NCI-H345 (cell line): ENCODE measurements around the gene GCNT3.
A peak's percentile ranks its signal among the peaks of the same experiment; 100 is the strongest.

Experiments
- DNase-seq: peaks from one replicate; lab custom pipeline; 2025; lab: John Stamatoyannopoulos, UW

Gene GCNT3

DNA sequence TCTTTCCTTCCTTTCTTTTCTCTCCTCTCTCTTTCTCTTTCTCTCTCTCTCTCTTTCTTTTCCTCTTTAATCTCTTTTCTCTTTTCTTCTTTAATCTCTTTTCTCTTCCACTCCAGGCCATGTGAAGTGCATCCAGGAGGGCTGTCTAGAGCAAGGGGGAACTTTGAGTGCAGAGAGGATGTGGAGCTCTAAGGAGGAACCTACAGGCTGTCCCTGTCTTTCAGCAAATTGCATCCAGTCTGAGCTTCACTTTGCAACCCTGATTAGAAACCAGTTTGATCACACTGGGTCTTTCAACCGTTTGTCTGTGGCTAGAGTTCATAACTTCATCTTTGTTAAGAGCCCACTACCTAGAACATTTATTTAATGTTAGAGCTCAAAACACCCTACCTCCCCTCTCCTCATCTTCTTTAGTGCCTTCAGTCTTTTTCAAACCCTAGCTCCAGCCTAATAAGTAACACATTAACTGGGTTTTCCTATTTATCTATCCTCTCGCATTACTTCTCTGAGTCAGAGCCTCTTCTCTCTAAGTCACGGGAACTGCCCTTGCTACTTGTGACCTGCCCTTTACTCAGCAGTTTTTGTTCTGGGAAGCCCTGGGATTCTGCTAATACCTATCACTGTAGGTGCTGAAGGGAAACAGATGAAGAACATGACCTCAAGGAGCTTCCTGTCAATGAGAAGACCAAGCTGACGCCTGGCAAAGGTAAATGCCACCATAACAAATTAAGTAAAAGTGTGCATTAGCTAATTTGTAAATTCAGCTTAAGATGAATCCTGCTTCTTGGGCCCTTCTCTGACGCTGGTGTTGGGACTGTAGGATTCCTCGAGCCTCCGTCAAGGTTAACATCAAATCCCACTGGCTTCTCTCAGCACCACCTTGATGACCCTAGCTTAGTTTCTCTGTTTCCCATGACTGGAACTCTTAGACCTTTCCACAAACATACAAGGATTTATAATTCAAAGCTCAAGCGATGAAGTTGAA is at the start of gene GCNT3:
TSS of gene GCNT3 (plus strand) at position 508 of the 985 bp plus-strand sequence. CDS start 6,456 bp downstream, outside the sequence.
- no peak for DNase-seq

GRCh38 chr15:59562448-59563186 is 49.0 kb upstream of the GCNT3 start:
- no peak for DNase-seq

DNA sequence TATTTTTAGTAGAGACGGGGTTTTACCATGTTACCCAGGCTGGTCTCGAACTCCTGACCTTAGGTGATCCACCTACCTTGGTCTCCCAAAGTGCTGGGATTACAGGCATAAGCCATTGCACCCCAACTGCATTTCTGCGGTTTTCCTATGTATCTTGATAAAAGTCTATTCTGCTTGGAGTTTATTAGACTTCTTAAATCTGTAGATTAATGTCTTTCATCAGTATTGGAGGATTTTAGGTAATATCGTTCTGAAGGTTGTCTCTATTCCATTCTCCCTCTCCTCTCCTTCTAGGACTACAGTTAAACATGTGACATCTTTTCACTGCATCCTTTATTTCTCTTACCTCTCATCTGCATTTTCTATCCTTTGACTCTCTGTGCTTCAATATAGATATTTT is 46.3 kb upstream of the GCNT3 start:
- no peak for DNase-seq

DNA sequence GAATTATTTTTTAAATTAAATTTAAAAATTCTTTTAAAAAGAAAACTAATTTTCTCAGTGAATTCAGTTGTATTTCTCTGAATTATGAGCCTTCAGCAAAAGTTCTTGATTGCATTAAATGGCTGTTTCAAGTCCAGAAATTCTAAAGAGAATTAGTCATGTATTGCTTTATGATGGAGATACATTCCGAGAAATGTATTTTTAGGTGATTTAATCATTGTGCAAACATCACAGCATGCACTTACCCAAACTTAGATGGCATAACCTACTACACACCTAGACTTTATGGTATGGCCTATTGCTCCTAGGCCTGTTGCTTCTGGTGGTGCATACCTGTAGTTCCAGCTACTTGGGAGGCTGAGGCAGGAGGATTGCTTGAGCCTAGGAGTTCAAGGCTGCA is 44.3 kb upstream of the GCNT3 start:
- no peak for DNase-seq

- no peak for DNase-seq
Observed at GRCh38 chr15:59569477-59569876, 42.1 kb upstream of the GCNT3 start.

GRCh38 chr15:59570315-59570714 is 41.3 kb upstream of the GCNT3 start:
- no peak for DNase-seq

DNA sequence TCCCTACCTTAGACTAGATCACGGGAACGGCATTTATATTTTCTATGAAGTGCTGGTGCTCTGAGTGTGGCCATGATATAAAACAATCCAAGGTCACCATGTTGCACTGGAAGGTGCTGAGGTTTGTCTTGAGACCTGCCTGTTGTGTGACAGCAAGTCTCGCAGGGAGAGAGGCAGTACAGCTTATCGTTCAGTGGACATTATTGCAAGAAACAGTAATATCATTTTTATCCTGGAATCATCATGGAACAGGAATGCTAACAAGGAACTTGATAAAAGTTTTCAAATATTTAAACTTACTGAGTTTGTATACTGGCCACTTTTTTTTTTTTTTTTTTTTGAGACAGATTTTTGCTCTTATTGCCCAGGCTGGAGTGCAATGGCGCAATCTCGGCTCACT is 40.0 kb upstream of the GCNT3 start:
- DNase-seq: no peak

DNA sequence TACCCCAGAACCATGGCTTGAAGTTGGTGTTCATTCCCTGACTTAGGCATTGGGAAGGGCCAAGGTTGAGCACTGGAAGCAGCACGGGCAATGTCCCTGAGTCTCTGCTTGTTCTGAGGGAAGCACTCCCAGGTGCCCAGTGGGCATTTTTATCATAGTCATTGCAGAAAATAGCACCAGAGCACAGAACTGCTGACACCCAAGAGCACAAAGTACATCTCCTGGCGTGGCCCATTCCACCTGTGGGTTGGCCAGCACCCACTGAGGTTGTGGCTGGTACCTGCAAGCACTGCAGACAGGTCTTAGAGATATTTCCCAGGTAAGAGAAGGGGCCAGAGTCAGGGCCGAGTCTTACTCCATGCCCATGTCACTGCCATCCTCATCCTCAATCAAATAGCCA is 28.5 kb upstream of the GCNT3 start:
- no peak for DNase-seq

DNA sequence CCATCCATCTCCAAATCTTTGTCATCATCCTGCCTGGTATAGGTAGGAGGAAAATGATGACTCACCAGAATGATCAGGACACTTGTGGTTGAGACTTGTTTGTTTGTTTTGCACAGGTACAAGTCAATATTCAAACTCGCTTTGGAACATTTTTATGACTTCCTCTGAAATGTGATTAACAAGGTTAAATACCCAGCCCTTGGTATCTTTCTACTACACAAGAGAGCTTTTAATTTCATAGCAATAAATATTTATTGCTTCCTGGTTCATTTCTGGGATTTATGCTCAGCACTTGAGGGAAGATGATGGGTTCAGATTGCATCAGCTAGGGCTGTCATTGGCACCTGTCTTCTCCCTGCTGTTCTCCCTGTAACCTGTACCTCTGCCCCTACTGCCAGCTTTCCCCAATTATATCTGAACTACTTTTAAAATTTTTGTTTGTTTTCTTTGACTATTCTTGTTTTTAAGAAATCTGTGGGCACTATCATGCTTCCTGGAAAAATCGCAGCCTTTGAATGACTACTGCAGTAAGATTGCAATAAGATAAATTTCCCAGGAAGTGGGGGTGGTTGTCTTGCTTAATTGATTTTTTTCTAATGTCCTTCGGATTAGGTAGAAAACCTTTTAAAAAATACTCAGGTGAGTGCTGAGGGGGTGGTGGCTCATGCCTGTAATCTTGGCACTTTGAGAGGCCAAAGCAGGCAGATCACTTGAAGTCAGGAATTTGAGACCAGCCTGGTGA is 24.3 kb upstream of the GCNT3 start:
- peak; percentile 26 for DNase-seq

DNA sequence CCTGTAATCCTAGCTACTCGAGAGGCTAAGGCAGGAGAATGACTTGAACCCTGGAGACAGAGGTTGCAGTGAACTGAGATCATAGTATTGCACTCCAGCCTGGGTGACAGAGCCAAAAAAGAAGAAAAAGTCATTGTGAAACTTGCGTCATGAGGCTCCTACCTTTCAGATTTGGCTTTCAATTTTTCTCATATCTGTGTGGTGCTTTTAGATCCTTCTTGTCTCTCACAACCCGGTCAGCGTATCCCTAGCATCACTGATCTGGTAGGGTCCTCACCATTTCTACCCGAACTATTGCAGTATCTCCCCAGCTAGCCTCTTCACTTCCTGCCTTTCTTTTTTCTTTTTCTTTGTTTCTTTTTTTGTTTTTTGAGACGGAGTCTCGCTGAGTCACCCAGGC is 21.6 kb upstream of the GCNT3 start:
- DNase-seq: no peak

DNA sequence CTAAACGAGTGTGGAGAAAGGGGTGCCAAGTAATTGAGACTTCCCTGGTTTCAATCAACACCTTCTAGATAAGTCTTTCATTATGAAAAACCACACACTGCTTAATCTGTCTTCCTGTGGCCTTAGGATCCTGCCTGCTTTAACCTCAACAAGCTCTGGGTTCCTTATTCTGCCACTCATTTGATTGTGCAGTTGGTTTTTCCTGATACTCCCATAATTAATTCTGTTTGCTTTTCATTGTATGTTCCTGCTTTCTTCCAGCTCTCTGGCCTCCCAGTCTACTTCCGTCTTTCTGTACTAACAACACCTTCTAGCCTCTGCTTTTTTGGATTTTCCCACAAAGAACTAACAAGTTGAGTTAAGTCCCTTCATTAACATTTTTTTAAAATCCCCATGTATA is 20.2 kb upstream of the GCNT3 start:
- DNase-seq: no peak

GRCh38 chr15:59594493-59594942 is 17.1 kb upstream of the GCNT3 start:
- DNase-seq: no peak

DNA sequence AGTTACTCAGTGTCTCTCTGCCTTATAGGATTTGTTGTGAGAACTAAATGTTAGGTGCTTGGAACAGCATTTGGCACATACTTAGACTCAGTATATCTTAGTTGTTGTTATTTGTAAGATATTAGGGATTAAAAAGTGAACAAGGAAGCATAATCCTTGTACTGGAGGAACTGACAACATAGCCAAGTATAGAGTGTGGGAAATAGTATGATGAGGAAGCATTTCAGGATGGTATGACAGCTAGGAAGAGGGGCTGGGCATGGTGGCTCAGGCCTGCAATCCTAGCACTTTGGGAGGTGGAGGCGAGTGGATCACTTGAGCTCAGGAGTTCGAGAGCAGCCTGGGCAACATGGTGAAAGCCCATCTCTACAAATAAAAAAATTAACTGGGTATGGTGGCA is 16.6 kb upstream of the GCNT3 start:
- DNase-seq: no peak

DNA sequence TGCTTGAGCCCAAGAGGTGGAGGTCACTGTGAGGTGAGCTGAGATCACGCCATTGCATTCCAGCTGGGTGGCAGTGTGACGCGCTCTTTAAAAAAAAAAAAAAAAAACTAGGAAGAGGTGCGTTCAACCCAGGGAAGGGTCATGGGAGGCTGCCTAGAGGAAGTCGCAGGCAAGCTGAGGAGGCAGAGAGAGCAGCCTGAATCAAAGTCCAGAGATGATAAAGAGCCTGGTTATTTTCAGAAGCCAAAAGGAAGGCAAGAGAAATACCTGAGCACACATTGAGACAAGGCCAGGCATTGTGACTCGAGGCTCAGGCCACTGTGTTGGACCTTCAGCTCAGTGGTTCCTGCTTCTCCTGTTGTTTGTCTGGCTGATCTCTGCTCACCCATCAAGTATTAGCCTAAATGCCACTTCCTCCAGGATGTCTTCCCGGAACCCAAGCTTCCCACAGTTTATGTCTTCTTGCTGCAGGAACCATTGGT is 16.1 kb upstream of the GCNT3 start:
- no peak for DNase-seq

DNA sequence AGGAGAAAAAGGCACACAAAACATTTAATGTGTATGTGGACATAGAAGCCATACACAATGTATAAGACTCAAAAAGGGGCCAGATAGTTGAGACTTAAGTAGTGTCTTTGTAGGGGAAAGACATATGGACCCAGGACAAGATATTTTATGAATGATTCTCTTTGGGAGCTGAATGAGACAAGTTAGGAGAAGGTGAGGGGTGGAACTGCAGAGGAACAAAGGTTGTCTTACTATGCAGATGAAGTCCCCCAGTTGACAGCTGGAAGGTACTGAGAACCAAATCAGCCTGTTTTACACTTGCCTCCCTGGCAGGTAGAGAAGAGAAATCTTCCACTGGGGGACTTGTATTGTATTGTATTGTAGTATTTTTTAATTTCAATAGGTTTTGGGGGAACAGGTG is 14.9 kb upstream of the GCNT3 start:
- no peak for DNase-seq

- DNase-seq: no peak
Observed at GRCh38 chr15:59598461-59598860, 13.1 kb upstream of the GCNT3 start.

DNA sequence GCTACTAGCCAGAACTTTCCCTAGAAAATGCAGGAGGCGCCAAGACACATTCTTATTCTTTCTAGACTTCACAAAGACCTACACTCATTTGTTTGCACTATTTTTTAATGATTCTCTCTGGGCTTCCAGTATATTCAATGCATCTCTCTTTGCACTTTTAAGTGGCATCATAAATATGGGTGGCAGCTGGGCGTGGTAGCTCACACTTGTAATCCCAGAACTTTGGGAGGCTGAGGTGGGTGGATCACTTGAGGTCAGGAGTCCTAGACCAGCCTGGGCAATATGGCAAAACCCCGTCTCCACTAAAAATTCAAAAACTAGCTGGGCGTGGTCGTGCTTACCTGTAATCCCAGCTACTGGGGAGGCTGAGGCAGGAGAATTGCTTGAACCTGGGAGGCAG is 5.6 kb upstream of the GCNT3 start:
- no peak for DNase-seq

DNA sequence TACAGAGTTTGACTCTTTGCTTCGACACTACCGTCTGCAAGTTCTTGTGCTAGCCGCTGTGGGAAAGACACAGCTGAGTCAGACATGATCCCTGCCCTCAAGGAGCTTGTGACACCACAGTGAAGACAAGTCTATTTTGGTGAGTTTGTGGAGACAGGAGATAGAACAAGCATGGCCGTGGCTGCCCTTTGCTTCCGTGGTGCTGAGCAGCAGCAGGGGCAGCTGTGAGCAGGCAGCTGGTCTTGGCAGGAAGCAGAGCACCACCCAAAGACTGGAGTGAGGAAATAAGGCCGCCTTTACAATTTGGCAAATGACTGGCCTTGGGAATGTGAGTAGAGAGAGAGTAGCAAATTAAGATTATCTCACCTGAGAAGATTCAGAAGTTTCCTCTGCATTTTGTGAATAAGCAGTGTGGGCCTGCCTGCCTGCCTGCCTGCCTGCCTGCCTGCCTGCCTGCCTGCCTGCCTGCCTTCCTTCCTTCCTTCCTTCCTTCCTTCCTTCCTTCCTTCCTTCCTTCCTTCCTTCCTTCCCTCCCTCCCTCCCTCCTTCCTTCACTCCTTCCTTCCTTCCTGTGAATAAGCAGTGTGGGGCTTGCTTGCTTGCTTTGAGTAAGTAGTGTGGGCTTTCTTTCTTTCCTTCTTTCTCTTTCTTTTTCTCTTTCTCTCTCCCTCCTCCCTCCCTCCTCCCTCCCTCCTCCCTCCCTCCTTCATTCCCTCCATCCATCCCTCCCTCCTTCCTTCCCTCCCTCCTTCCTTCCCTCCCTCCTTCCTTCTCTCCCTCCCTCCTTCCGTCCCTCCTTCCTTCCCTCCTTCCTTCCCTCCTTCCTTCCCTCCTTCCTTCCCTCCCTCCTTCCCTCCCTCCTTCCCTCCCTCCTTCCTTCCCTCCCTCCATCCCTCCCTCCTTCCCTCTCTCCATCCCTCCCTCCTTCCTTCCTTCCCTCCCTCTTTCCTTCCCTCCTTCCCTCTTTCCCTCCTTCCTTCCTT is 1.6 kb upstream of the GCNT3 start:
- DNase-seq: no peak

- DNase-seq: no peak
Observed at GRCh38 chr15:59614153-59614552, 2.6 kb downstream of the GCNT3 start.

- DNase-seq: no peak
Observed at GRCh38 chr15:59615661-59616060, 4.1 kb downstream of the GCNT3 start.

DNA sequence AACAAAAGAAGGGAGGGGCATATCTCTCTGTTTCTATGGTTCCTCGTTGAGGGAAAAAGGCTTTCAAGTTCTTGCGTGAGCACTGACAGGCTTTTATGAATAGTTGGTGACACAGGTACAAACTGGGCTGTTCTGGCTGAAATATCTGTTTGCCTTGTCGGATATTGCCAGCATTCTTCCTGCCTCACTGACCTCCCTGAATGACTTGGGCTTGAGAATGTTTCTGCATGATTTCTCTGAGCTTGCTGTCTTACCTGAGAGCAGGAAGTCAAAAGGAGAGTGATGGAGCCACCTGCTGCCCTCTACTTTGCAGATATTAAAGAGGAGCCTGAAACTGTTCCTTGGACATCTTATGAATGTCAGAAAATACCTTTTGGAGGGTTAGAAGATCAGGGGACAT is 4.8 kb downstream of the GCNT3 start:
- peak; percentile 23 for DNase-seq
